HG03432 (cell line): ENCODE measurements around the gene GFRA1.
A peak's percentile ranks its signal among the peaks of the same experiment; 100 is the strongest.
"Not testable (repeated sequence)": the region's sequence is repeated elsewhere in the genome, so short reads cannot be mapped to it uniquely, and the experiment has no call there.

Experiments
- ATAC-seq: cut with Tn5 transposase; IDR thresholded peaks from one replicate; pipeline ENCODE4 v1.9.1; 2021; ENCODE audit warnings: mild to moderate bottlenecking, moderate library complexity; ENCODE audit not compliant: unreplicated experiment

The GFRA1 gene

GRCh38 chr10:116044801-116045248 is 228.2 kb downstream of the GFRA1 start:
- ATAC-seq, result no peak

- ATAC-seq, result no peak
Observed at GRCh38 chr10:116043861-116044260, 229.1 kb downstream of the GFRA1 start.

GRCh38 chr10:116043304-116043703 is 229.7 kb downstream of the GFRA1 start:
- ATAC-seq, result no peak

- ATAC-seq, result no peak
Observed at GRCh38 chr10:116041948-116042347, 231.1 kb downstream of the GFRA1 start.

GRCh38 chr10:116039612-116040011 is 233.4 kb downstream of the GFRA1 start:
- ATAC-seq, result no peak

- ATAC-seq, result no peak
Observed at GRCh38 chr10:116038259-116038658, 234.7 kb downstream of the GFRA1 start.

GRCh38 chr10:116035406-116035805 is 237.6 kb downstream of the GFRA1 start:
- not testable (repeated sequence) for ATAC-seq

- ATAC-seq, result no peak
Observed at GRCh38 chr10:116030576-116030975, 242.4 kb downstream of the GFRA1 start.

GRCh38 chr10:116029826-116030225 is 243.2 kb downstream of the GFRA1 start:
- no peak for ATAC-seq

- ATAC-seq, result no peak
Observed at GRCh38 chr10:116027355-116027754, 245.7 kb downstream of the GFRA1 start.

- ATAC-seq, result no peak
Observed at GRCh38 chr10:116026725-116027124, 246.3 kb downstream of the GFRA1 start.

- ATAC-seq, result no peak
Observed at GRCh38 chr10:116026315-116026714, 246.7 kb downstream of the GFRA1 start.

GRCh38 chr10:116024271-116024878 is 248.6 kb downstream of the GFRA1 start:
- no peak for ATAC-seq

GRCh38 chr10:116017405-116017804 is 255.6 kb downstream of the GFRA1 start:
- ATAC-seq, result no peak

- no peak for ATAC-seq
Observed at GRCh38 chr10:116015583-116016333, 257.2 kb downstream of the GFRA1 start.

GRCh38 chr10:116014871-116015582 is 258.0 kb downstream of the GFRA1 start:
- ATAC-seq, result peak; percentile 91

- no peak for ATAC-seq
Observed at GRCh38 chr10:116014326-116014725, 258.7 kb downstream of the GFRA1 start.

- ATAC-seq, result no peak
Observed at GRCh38 chr10:116011929-116012328, 261.1 kb downstream of the GFRA1 start.

GRCh38 chr10:116007256-116007891 is 265.6 kb downstream of the GFRA1 start:
- ATAC-seq, result no peak
